ENCODE measurements around the gene TMEM170B. TPM values are rescaled to one million over a fixed set of nuclear protein-coding genes. Genes with fewer than 3 reads are reported as not detected.

TMEM170B gene
- total and polyA plus RNA-seq, 9 donors = 2.1 to 5.9 (median 5.3) TPM

DNA sequence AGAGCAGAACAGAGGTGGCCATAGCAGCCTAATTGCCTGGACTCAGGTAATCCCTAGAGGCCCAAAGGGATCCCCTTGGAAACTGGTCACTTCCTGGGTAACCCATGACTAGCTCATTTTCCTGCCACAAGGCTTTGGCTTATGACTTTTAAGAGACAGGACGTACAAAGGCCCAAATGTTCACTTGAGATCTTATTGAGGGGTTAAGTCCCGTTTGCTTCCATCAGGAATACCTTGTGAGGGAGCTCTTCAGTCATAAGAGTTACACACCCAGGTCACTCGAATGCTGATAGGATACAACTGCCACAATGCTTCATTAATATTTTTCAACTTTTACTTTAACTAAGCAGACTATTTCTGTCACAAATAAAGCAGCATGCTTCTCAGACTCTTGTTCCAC lies 51.7 kb downstream of the TMEM170B start:
- Histone ChIP-seq H3K4me1 (ENCODE audit: insufficient read depth) (peaks cover 11% of the 10 kb centered on the region), H3K36me3 (no peaks in the 10 kb centered on the region), H3K27me3 (no peaks in the 10 kb centered on the region), H3K9me3 (no peaks in the 10 kb centered on the region), H3K27ac (no peak overlapping the region), H3K4me3 (no peak overlapping the region)
- intact Hi-C loops (cut with DNase I) = loop anchor here in 1 of 4 donors (10.0 kb wide), 1 partner anchor 1016 kb away; no protein-coding TSS in a partner anchor
- no peak for TF ChIP-seq EP300 (IDR thresholded peaks at IDR 0.05)
- TF ChIP-seq POLR2A (IDR thresholded peaks at IDR 0.05) = no peak
- TF ChIP-seq CTCF (IDR thresholded peaks at IDR 0.05) = no peak
- 69 to 79% (median 78%) methylated on average over 3 of the region's 3 CpGs for WGBS, 3 donors
- DNase-seq = no peak

- 44 to 56% (median 46%) methylated on average over 8 of the region's 8 CpGs for WGBS, 3 donors
- peak in 2 of 5 donors; percentile 19 to 54 for DNase-seq
- H3K9me3 ChIP-seq = no peaks in the 10 kb centered on the region
- H3K27ac ChIP-seq = no peak overlapping the region
- intact Hi-C loops (cut with DNase I) = no loop called here
- H3K36me3 ChIP-seq = no peaks in the 10 kb centered on the region
- no peak for TF ChIP-seq POLR2A (IDR thresholded peaks at IDR 0.05)
- no peak for TF ChIP-seq CTCF (IDR thresholded peaks at IDR 0.05)
- no peak for TF ChIP-seq EP300 (IDR thresholded peaks at IDR 0.05)
- no peaks in the 10 kb centered on the region for H3K27me3 ChIP-seq
- peaks cover 7% of the 10 kb centered on the region for H3K4me1 ChIP-seq (ENCODE audit: insufficient read depth)
- no peak overlapping the region for H3K4me3 ChIP-seq
Observed at GRCh38 chr6:11592294-11592906, 54.9 kb downstream of the TMEM170B start.

DNA sequence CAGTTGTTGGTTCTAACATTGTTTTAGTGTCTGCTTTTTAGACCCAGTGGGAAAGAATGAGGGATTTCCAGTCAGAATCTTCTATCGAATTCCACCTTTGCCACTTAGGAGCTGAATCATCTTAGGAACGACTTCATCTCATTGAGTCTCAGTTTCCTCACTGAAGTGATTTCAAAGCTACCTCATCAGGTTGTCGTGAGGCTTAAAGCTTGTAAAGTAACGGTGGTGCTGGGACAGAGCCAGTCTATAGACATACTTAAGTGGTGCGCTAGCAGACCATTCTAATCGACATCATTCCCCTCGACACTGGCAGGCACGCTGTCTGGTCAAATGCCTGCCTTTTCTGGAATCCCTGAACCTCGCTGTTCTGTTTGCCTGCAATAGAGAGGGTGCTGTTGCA lies 55.5 kb downstream of the TMEM170B start:
- intact Hi-C loops (cut with DNase I) = no loop called here
- TF ChIP-seq EP300 (IDR thresholded peaks at IDR 0.05) = no peak
- TF ChIP-seq POLR2A (IDR thresholded peaks at IDR 0.05) = no peak
- no peak for TF ChIP-seq CTCF (IDR thresholded peaks at IDR 0.05)
- Histone ChIP-seq H3K9me3 (no peaks in the 10 kb centered on the region), H3K4me1 (ENCODE audit: insufficient read depth) (peaks cover 7% of the 10 kb centered on the region), H3K27me3 (no peaks in the 10 kb centered on the region), H3K36me3 (no peaks in the 10 kb centered on the region), H3K27ac (no peak overlapping the region), H3K4me3 (no peak overlapping the region)
- DNase-seq = no peak
- WGBS, 3 donors = 81 to 96% (median 93%) methylated on average over 9 of the region's 9 CpGs

- 72 to 77% (median 74%) methylated on average over 4 of the region's 4 CpGs for WGBS, 3 donors
- no peaks in the 10 kb centered on the region for H3K9me3 ChIP-seq
- H3K27me3 ChIP-seq = no peaks in the 10 kb centered on the region
- H3K4me3 ChIP-seq = no peak overlapping the region
- no peak for DNase-seq
- H3K4me1 ChIP-seq (ENCODE audit: insufficient read depth) = peaks cover 11% of the 10 kb centered on the region
- intact Hi-C loops (cut with DNase I) = no loop called here
- TF ChIP-seq POLR2A (IDR thresholded peaks at IDR 0.05) = no peak
- TF ChIP-seq EP300 (IDR thresholded peaks at IDR 0.05) = no peak
- no peak for TF ChIP-seq CTCF (IDR thresholded peaks at IDR 0.05)
- H3K36me3 ChIP-seq = no peaks in the 10 kb centered on the region
- no peak overlapping the region for H3K27ac ChIP-seq
Observed at GRCh38 chr6:11595903-11596302, 58.4 kb downstream of the TMEM170B start.
